GM12872 (cell line): ENCODE measurements around the gene SKIL.

ENCODE experiments used
- TF ChIP-seq, protein P1 (sequence below): IDR thresholded peaks from 3 replicates; pipeline ENCODE4 v1.5.1; 2011; ENCODE audit warnings: low read depth, mild to moderate bottlenecking, low read length, moderate library complexity; ENCODE audit not compliant: insufficient read depth

Gene SKIL

GRCh38 chr3:170418422-170419398 is 61.2 kb downstream of the SKIL start, which contains the start of gene CLDN11:
TSS of gene CLDN11 (plus strand) at chr3:170418868. CDS start at chr3:170419067, 199 bp downstream.
- TF ChIP-seq, protein P1, sequence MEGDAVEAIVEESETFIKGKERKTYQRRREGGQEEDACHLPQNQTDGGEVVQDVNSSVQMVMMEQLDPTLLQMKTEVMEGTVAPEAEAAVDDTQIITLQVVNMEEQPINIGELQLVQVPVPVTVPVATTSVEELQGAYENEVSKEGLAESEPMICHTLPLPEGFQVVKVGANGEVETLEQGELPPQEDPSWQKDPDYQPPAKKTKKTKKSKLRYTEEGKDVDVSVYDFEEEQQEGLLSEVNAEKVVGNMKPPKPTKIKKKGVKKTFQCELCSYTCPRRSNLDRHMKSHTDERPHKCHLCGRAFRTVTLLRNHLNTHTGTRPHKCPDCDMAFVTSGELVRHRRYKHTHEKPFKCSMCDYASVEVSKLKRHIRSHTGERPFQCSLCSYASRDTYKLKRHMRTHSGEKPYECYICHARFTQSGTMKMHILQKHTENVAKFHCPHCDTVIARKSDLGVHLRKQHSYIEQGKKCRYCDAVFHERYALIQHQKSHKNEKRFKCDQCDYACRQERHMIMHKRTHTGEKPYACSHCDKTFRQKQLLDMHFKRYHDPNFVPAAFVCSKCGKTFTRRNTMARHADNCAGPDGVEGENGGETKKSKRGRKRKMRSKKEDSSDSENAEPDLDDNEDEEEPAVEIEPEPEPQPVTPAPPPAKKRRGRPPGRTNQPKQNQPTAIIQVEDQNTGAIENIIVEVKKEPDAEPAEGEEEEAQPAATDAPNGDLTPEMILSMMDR: no peak

DNA sequence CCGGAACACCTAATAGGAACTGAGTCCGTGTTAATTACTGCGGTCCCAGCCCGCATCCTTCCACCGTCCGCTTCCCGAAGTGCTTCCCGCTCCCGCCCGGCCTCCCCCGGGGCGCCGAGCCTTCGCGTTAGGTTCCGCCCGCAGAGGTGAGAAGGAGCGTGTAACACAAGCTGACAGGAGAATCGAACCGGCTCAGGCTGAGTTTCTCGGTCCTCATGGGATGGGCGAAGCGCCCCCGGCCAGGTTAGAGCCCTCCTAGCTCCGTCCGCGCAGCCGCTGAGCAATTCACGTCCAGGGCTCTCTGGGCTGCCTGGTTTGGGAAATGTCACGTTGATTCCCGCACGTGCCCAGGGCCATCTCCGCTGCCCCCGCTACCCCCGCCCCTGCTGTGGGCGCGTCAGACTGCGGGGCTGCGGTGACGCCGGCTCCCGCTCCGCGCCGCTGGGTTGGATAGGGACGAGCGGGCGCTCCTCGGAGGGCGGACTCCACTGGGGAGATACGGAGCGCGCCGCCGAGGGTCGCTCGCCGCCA is 62.1 kb downstream of the SKIL start:
- TF ChIP-seq, protein P1: no peak

GRCh38 chr3:170420307-170420821 is 62.8 kb downstream of the SKIL start:
- TF ChIP-seq, protein P1: no peak

DNA sequence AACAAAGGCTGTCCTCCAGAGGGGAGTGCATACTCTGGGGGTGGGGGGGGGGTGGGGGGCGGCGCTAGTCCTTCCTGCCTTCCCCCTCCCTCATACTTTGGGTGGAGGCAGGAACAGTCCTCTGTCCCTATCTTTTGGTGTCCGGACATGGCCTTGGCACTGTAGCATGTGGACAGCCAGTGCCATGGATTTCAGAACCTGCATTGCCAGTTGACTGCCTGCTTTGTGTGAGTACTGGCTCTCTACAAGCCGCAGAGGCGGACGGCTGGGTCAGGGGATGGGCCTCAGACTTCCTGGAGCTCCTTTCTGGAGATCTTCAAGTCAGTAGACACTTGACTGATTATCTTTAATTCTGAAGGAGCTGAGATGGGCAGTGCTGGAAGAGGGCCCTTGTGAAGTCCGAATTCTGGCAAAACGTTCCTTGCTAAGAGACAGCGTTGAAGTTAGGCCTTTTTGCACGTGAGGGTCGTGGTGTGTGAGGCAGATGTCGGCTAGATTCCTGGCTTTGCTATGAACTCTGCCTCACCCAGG is 63.7 kb downstream of the SKIL start:
- TF ChIP-seq, protein P1: no peak

- TF ChIP-seq, protein P1: no peak
Observed at GRCh38 chr3:170421758-170422157, 64.2 kb downstream of the SKIL start.

DNA sequence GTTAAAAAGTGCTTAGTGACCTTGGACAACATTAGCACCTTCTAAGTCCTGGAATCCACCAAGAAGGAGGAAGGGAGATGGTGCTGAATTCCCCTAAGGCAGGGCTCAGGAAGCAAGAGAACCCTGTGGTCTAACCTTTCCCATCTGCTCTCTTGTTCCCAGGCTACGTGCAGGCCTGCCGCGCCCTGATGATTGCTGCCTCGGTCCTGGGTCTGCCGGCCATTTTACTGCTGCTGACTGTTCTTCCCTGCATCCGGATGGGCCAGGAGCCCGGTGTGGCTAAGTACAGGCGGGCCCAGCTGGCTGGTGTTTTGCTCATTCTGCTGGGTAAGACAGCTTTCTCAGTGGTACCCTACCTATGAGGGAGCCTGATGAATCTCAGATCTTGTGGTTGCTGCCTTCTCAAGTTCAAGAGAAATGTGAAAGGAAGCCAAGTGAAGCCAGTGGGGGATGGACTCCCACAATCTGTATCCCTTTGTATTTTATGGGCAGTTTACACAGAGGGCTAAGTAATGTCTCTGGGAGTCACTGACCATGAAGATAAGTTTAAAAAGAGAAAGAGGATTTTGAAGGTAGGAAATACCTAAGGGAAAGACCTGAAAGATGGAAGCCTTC is 65.6 kb downstream of the SKIL start:
- TF ChIP-seq, protein P1: no peak

- TF ChIP-seq, protein P1: no peak
Observed at GRCh38 chr3:170424879-170425278, 67.4 kb downstream of the SKIL start.
